Esophagus muscularis mucosa (tissue), 4 donors: ENCODE data around the gene RDH14. TPM values are rescaled to one million over a fixed set of nuclear protein-coding genes. Genes with fewer than 3 reads are reported as not detected.

ENCODE experiments used
- DNase-seq: peaks from one replicate; pipeline ENCODE4 v3.0.0-alpha.2; 2017; ENCODE audit errors: extremely low spot score
- H3K27ac ChIP-seq, 4 donors: fragments of 200-600 bp; sonication (generic); replicated peaks in 1 of 4; 1 replicate in 3 of 4; 2 replicates in 1 of 4; pipeline ENCODE4 v1.5.1; 2016 to 2019; ENCODE audit warnings: mild to moderate bottlenecking in 1 of 4
- H3K27me3 ChIP-seq, 4 donors: fragments of 200-600 bp; sonication (generic); one replicate each; pipeline versions ENCODE4 v1.5.1 to v1.6.0; 2016 to 2019
- H3K36me3 ChIP-seq, 4 donors: fragments of 200-600 bp; sonication (generic); one replicate each; pipeline ENCODE4 v1.5.1; 2016 to 2019
- H3K4me1 ChIP-seq, 4 donors: fragments of 200-600 bp; sonication (generic); one replicate each; pipeline ENCODE4 v1.5.1; 2016 to 2019
- H3K4me3 ChIP-seq, 4 donors: fragments of 200-600 bp; sonication (generic); 1 replicate in 2 of 4; 2 replicates in 2 of 4; pipeline ENCODE4 v1.5.1; 2016 to 2019; ENCODE audit warnings: mild to moderate bottlenecking in 4 of 4, moderate library complexity in 1 of 4
- H3K9me3 ChIP-seq, 4 donors: fragments of 200-600 bp; sonication (generic); 1 replicate in 3 of 4; 2 replicates in 1 of 4; pipeline ENCODE4 v1.5.1; 2016 to 2019
- CTCF ChIP-seq, 3 experiments: fragments of 200-600 bp in 2 of 3; fragments of 450-650 bp in 1 of 3; sonication (generic) in 2 of 3; IDR thresholded peaks; one replicate each; pipeline ENCODE4 v1.5.1; 2017 to 2019; ENCODE audit warnings: antibody characterized with exemption in 3 of 3, mild to moderate bottlenecking in 2 of 3, moderate library complexity in 1 of 3
- EP300 ChIP-seq: sonication (generic); formaldehyde crosslinking; IDR thresholded peaks from one replicate; pipeline ENCODE4 v1.6.1; 2017; ENCODE audit warnings: antibody characterized with exemption
- POLR2A ChIP-seq: fragments of 450-650 bp; IDR thresholded peaks from one replicate; pipeline ENCODE4 v1.6.1; 2017; ENCODE audit warnings: antibody characterized with exemption, moderate library complexity, mild to moderate bottlenecking, low read depth
- POLR2AphosphoS5 ChIP-seq, 2 donors: sonication (generic); formaldehyde crosslinking; IDR thresholded peaks; one replicate each; pipeline ENCODE4 v1.6.1; 2017; ENCODE audit warnings: antibody characterized with exemption in 2 of 2
- WGBS: methylation state at CpG from one replicate; pipeline ENCODE4 v1.1.5; 2018; 5-methylcytosine and 5-hydroxymethylcytosine counted together
- intact Hi-C: fragments of 100-400 bp; cut with DNase I; formaldehyde crosslinking; loops from one replicate; pipeline ENCODE4 v1.15.1; 2023
- total RNA-seq, 4 donors: library from RNA; depleted of rRNA; stranded (reverse); fragments of >200 nt; gene quantifications; one replicate each; pipeline versions ENCODE4 v1.1.0 to v1.2.1, GENCODE V29; 2016

The RDH14 gene
- total RNA-seq, 4 donors from 2014 or later, result 56.9 to 72.2 (median 65.1) TPM

- H3K27me3 ChIP-seq, result no peaks in the 10 kb centered on the region
- TF ChIP-seq POLR2AphosphoS5 (IDR thresholded peaks at IDR 0.05) (no peak), POLR2A (no peak), EP300 (no peak), CTCF (IDR thresholded peaks at IDR 0.05) (no peak)
- H3K4me1 ChIP-seq, result peaks cover 17 to 78% (median 64%) of the 10 kb centered on the region in 4 donors
- 97% methylated on average over 2 of the region's 2 CpGs for WGBS
- no peaks in the 10 kb centered on the region for H3K9me3 ChIP-seq
- H3K4me3 ChIP-seq, result no peak overlapping the region
- intact Hi-C loops, result no loop called here
- H3K27ac ChIP-seq, result peak overlapping the region in 1 of 4 donors; percentile 22
- peaks cover 0 to 7% (median 3%) of the 10 kb centered on the region in 4 donors for H3K36me3 ChIP-seq
- DNase-seq, result no peak
Observed at GRCh38 chr2:18549083-18549482, 11.4 kb downstream of the RDH14 start.

GRCh38 chr2:18548621-18549020 lies 11.8 kb downstream of the RDH14 start:
- Histone ChIP-seq H3K27ac (peak overlapping the region in 1 of 4 donors; percentile 22), H3K36me3 (peaks cover 0 to 4% (median under 1%) of the 10 kb centered on the region in 4 donors), H3K27me3 (no peaks in the 10 kb centered on the region), H3K9me3 (no peaks in the 10 kb centered on the region), H3K4me1 (peaks cover 17 to 77% (median 62%) of the 10 kb centered on the region in 4 donors), H3K4me3 (no peak overlapping the region)
- 67% methylated on average over 1 of the region's 1 CpG for WGBS
- DNase-seq, result no peak
- intact Hi-C loops, result no loop called here
- TF ChIP-seq CTCF (IDR thresholded peaks at IDR 0.05), result no peak
- TF ChIP-seq POLR2A, result no peak
- no peak for TF ChIP-seq EP300
- TF ChIP-seq POLR2AphosphoS5 (IDR thresholded peaks at IDR 0.05), result no peak

GRCh38 chr2:18546567-18546966 lies 13.9 kb downstream of the RDH14 start:
- Histone ChIP-seq H3K9me3 (no peaks in the 10 kb centered on the region), H3K27me3 (no peaks in the 10 kb centered on the region), H3K4me3 (no peak overlapping the region), H3K36me3 (no peaks in the 10 kb centered on the region), H3K4me1 (peaks cover 6 to 65% (median 48%) of the 10 kb centered on the region in 4 donors), H3K27ac (peak overlapping the region; percentile 39 to 56 (median 44))
- TF ChIP-seq CTCF (IDR thresholded peaks at IDR 0.05) (no peak), POLR2A (no peak), EP300 (no peak), POLR2AphosphoS5 (IDR thresholded peaks at IDR 0.05) (no peak)
- intact Hi-C loops, result no loop called here
- 42% methylated on average over 2 of the region's 2 CpGs for WGBS
- DNase-seq, result no peak

- peaks cover 0 to 59% (median 40%) of the 10 kb centered on the region in 4 donors for H3K4me1 ChIP-seq
- 79% methylated on average over 4 of the region's 4 CpGs for WGBS
- H3K4me3 ChIP-seq, result no peak overlapping the region
- H3K27me3 ChIP-seq, result no peaks in the 10 kb centered on the region
- no peak for DNase-seq
- intact Hi-C loops, result no loop called here
- no peaks in the 10 kb centered on the region for H3K36me3 ChIP-seq
- TF ChIP-seq CTCF (IDR thresholded peaks at IDR 0.05) (no peak), POLR2A (no peak), POLR2AphosphoS5 (IDR thresholded peaks at IDR 0.05) (no peak), EP300 (no peak)
- peak overlapping the region in 1 of 4 donors; percentile 23 for H3K27ac ChIP-seq
- H3K9me3 ChIP-seq, result no peaks in the 10 kb centered on the region
Observed at GRCh38 chr2:18545384-18545783, 15.1 kb downstream of the RDH14 start.

- Histone ChIP-seq H3K9me3 (no peaks in the 10 kb centered on the region), H3K36me3 (no peaks in the 10 kb centered on the region), H3K4me3 (no peak overlapping the region), H3K27ac (no peak overlapping the region), H3K4me1 (peaks cover 0 to 59% (median 38%) of the 10 kb centered on the region in 4 donors), H3K27me3 (no peaks in the 10 kb centered on the region)
- TF ChIP-seq CTCF (IDR thresholded peaks at IDR 0.05) (no peak), POLR2AphosphoS5 (IDR thresholded peaks at IDR 0.05) (no peak), EP300 (no peak), POLR2A (no peak)
- intact Hi-C loops, result no loop called here
- 43% methylated on average over 3 of the region's 3 CpGs for WGBS
- DNase-seq, result no peak
Observed at GRCh38 chr2:18544171-18544570, 16.3 kb downstream of the RDH14 start.
